B cell (primary cell): ENCODE results near the gene YIPF4. TPM values are rescaled to one million over a fixed set of nuclear protein-coding genes. Genes with fewer than 3 reads are reported as not detected.

Experiments
- ATAC-seq: fragments of 200-7000 bp; cut with Tn5 transposase; one replicate; pipeline ENCODE4 v1.10.0; 2021; ENCODE audit warnings: low read depth, mild to moderate bottlenecking, moderate number of reproducible peaks, moderate library complexity
- CTCF ChIA-PET: fragments of 350-600 bp; sonication (Branson Sonifier 250); formaldehyde crosslinking; loops from one replicate; lab custom pipeline; 2021; ENCODE audit warnings: antibody characterized with exemption, inconsistent platforms; lab: Charles Lee
- POLR2A ChIA-PET: fragments of 350-600 bp; sonication (Branson Sonifier 250); formaldehyde crosslinking; loops from one replicate; lab custom pipeline; 2021; ENCODE audit warnings: antibody characterized with exemption; lab: Charles Lee
- DNase-seq: peaks from one replicate; pipeline ENCODE4 v3.0.0; 2013
- H2AFZ ChIP-seq: 2 replicates; pipeline ENCODE4 v1.6.1; 2012; ENCODE audit warnings: mild to moderate bottlenecking, low read depth, low read length; ENCODE audit not compliant: insufficient read depth, poor library complexity, severe bottlenecking
- H3K27ac ChIP-seq, 2 donors: 1 replicate in 1 of 2; 2 replicates in 1 of 2; pipeline ENCODE4 v1.5.1; 2012 to 2013; ENCODE audit warnings: low read length in 2 of 2, mild to moderate bottlenecking in 2 of 2, moderate library complexity in 1 of 2
- H3K27me3 ChIP-seq, 4 experiments: fragments of 200-600 bp in 1 of 4; sonication (generic) in 1 of 4; replicated peaks in 1 of 4; 1 replicate in 2 of 4; 2 replicates in 2 of 4; pipeline versions ENCODE4 v1.6.1 to v1.7.0; 2013 to 2016; ENCODE audit warnings: low read length in 3 of 4, mild to moderate bottlenecking in 2 of 4, mixed read lengths in 1 of 4, moderate library complexity in 1 of 4; ENCODE audit not compliant: insufficient read depth in 4 of 4, control insufficient read depth in 3 of 4; ENCODE audit errors: control extremely low read depth in 1 of 4
- H3K36me3 ChIP-seq, 2 experiments: replicated peaks in 1 of 2; 1 replicate in 1 of 2; 2 replicates in 1 of 2; pipeline versions ENCODE4 v1.6.1 to v1.7.1; 2013; ENCODE audit warnings: low read length in 1 of 2; ENCODE audit not compliant: insufficient read depth in 2 of 2, control insufficient read depth in 1 of 2; ENCODE audit errors: control extremely low read depth in 1 of 2, extremely low read depth in 1 of 2
- H3K4me1 ChIP-seq, 2 donors: fragments of 200-600 bp in 1 of 2; sonication (generic) in 1 of 2; 1 replicate in 1 of 2; 2 replicates in 1 of 2; pipeline versions ENCODE4 v1.5.1 to v1.6.1; 2013 to 2017; ENCODE audit warnings: low read length in 2 of 2; ENCODE audit not compliant: control insufficient read depth in 2 of 2, insufficient read depth in 2 of 2
- H3K4me2 ChIP-seq: replicated peaks from 2 replicates; pipeline ENCODE3; 2012; ENCODE audit warnings: mild to moderate bottlenecking, low read depth, low read length; ENCODE audit not compliant: poor library complexity, severe bottlenecking
- H3K4me3 ChIP-seq, 5 experiments: fragments of 200-600 bp in 1 of 5; sonication (generic) in 1 of 5; 1 replicate in 3 of 5; 2 replicates in 2 of 5; pipeline versions ENCODE4 v1.5.1 to v1.7.0; 2011 to 2016; ENCODE audit warnings: low read length in 4 of 5, mild to moderate bottlenecking in 4 of 5, low read depth in 2 of 5, control low read depth in 1 of 5, moderate library complexity in 1 of 5; ENCODE audit not compliant: insufficient read depth in 1 of 5; ENCODE audit errors: control extremely low read depth in 1 of 5, extremely low read depth in 1 of 5
- H3K79me2 ChIP-seq: fragments of 200-600 bp; sonication (generic); one replicate; pipeline ENCODE4 v1.6.0; 2016; ENCODE audit warnings: low read length; ENCODE audit not compliant: control insufficient read depth, insufficient read depth
- H3K9ac ChIP-seq: fragments of 200-600 bp; sonication (generic); 2 replicates; pipeline ENCODE4 v1.6.1; 2017; ENCODE audit warnings: mild to moderate bottlenecking, low read length, moderate library complexity
- H3K9me3 ChIP-seq, 3 donors: one replicate each; pipeline versions ENCODE4 v1.6.1 to v1.7.1; 2013; ENCODE audit warnings: low read length in 2 of 3; ENCODE audit not compliant: control insufficient read depth in 2 of 3, insufficient read depth in 1 of 3; ENCODE audit errors: control extremely low read depth in 1 of 3
- H4K20me1 ChIP-seq: 2 replicates; pipeline ENCODE4 v1.6.0; 2012; ENCODE audit warnings: mild to moderate bottlenecking, low read length; ENCODE audit not compliant: insufficient read depth, control insufficient read depth, poor library complexity, severe bottlenecking
- H3K27ac Mint-ChIP-seq: one replicate; pipeline ENCODE4 v1.8.0; 2021; ENCODE audit warnings: mixed read lengths
- H3K27me3 Mint-ChIP-seq: one replicate; pipeline ENCODE4 v1.8.0; 2021; ENCODE audit warnings: mixed read lengths
- H3K4me1 Mint-ChIP-seq: one replicate; pipeline ENCODE4 v1.8.0; 2021; ENCODE audit warnings: mixed read lengths
- H3K4me3 Mint-ChIP-seq: one replicate; pipeline ENCODE4 v1.8.0; 2021; ENCODE audit warnings: mixed read lengths
- H3K9me3 Mint-ChIP-seq: one replicate; pipeline ENCODE4 v1.8.0; 2022; ENCODE audit warnings: mixed read lengths; ENCODE audit not compliant: insufficient read depth
- EZH2 ChIP-seq: IDR thresholded peaks from 2 replicates; pipeline ENCODE4 v1.6.1; 2012; ENCODE audit warnings: borderline replicate concordance, low read depth, mild to moderate bottlenecking, moderate library complexity, low read length; ENCODE audit not compliant: insufficient read depth, poor library complexity, severe bottlenecking
- WGBS: methylation state at CpG from one replicate; pipeline ENCODE4 v1.1.5; 2013; ENCODE audit warnings: missing lambda C conversion rate; ENCODE audit not compliant: insufficient coverage; 5-methylcytosine and 5-hydroxymethylcytosine counted together
- intact Hi-C: fragments of 100-400 bp; cut with micrococcal nuclease; formaldehyde crosslinking; loops from one replicate; pipeline ENCODE4 v1.10.0; 2022
- polyA plus RNA-seq: library from polyadenylated mRNA; depleted of rRNA; stranded (reverse); fragments of >200 nt; gene quantifications from 2 replicates; pipeline ENCODE4 v1.2.3, GENCODE V29; 2012
- total RNA-seq, 2 donors: library from RNA; stranded (reverse); fragments of 120-200 nt in 1 of 2; gene quantifications; 1 replicate in 1 of 2; 2 replicates in 1 of 2; pipeline versions ENCODE4 v1.2.3 to v1.2.4, GENCODE V29; 2013 to 2022
- TF ChIP-seq, protein P1 (sequence below): fragments of 200-600 bp; IDR thresholded peaks from one replicate; pipeline ENCODE4 v1.8.0; 2022; ENCODE audit warnings: antibody characterized with exemption, mild to moderate bottlenecking

YIPF4 gene
- total and polyA plus RNA-seq, 2 donors (not counting 1 experiment from before 2014, with no cell fraction given): 3.4 to 42.4 TPM

DNA sequence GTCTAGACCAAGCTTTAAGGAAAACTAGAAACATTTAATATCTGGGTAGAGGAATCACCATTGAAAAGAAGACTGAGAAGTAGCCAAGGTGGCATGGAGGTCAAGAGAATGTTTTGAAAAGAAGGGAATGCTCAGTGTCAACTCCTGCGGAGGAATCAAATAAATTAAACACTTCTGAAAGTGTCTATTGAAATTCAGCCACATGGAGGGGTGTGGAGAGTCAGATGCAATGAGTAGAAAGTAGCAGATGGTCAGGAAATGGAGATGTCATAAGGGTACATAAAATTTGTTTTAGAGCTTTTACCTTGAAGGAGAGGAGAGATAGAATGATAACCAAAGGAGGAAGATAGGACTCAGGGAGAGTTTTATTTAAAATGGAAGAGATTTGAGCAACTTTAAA, 48.1 kb upstream of the YIPF4 start:
- no peak overlapping the region for H3K9ac ChIP-seq
- no peak overlapping the region for H3K4me2 ChIP-seq
- H3K4me1 ChIP-seq: no peaks in the 10 kb centered on the region
- Mint-ChIP-seq H3K27ac (no peak overlapping the region), H3K27me3 (no peaks in the 10 kb centered on the region), H3K4me1 (no peaks in the 10 kb centered on the region), H3K4me3 (no peak overlapping the region), H3K9me3 (no peaks in the 10 kb centered on the region)
- TF ChIP-seq EZH2: no peak
- TF ChIP-seq, protein P1, sequence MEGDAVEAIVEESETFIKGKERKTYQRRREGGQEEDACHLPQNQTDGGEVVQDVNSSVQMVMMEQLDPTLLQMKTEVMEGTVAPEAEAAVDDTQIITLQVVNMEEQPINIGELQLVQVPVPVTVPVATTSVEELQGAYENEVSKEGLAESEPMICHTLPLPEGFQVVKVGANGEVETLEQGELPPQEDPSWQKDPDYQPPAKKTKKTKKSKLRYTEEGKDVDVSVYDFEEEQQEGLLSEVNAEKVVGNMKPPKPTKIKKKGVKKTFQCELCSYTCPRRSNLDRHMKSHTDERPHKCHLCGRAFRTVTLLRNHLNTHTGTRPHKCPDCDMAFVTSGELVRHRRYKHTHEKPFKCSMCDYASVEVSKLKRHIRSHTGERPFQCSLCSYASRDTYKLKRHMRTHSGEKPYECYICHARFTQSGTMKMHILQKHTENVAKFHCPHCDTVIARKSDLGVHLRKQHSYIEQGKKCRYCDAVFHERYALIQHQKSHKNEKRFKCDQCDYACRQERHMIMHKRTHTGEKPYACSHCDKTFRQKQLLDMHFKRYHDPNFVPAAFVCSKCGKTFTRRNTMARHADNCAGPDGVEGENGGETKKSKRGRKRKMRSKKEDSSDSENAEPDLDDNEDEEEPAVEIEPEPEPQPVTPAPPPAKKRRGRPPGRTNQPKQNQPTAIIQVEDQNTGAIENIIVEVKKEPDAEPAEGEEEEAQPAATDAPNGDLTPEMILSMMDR: no peak
- ChIA-PET POLR2A (no interaction called here), CTCF (no interaction called here)
- H3K9me3 ChIP-seq: no peaks in the 10 kb centered on the region
- no peaks in the 10 kb centered on the region for H4K20me1 ChIP-seq
- WGBS: 100% methylated on average over 1 of the region's 1 CpG
- H3K36me3 ChIP-seq: peaks cover 0 to 8% of the 10 kb centered on the region in 2 experiments
- no peaks in the 10 kb centered on the region for H3K27me3 ChIP-seq
- H3K27ac ChIP-seq: no peak overlapping the region
- no peak for DNase-seq
- H3K79me2 ChIP-seq: no peaks in the 10 kb centered on the region
- no peak for ATAC-seq
- H2AFZ ChIP-seq: no peak overlapping the region
- no peak overlapping the region for H3K4me3 ChIP-seq
- intact Hi-C loops: no loop called here

- Histone ChIP-seq H2AFZ (no peak overlapping the region), H3K79me2 (no peaks in the 10 kb centered on the region), H3K36me3 (peaks cover 0 to 4% of the 10 kb centered on the region in 2 experiments), H4K20me1 (no peaks in the 10 kb centered on the region), H3K27me3 (no peaks in the 10 kb centered on the region), H3K4me2 (no peak overlapping the region), H3K4me1 (no peaks in the 10 kb centered on the region), H3K9ac (no peak overlapping the region), H3K9me3 (no peaks in the 10 kb centered on the region), H3K27ac (no peak overlapping the region), H3K4me3 (no peak overlapping the region)
- WGBS: no CpG with 5 or more reads among the region's 4 CpGs
- H3K27ac Mint-ChIP-seq: no peak overlapping the region
- TF ChIP-seq, protein P1: no peak
- no peak for TF ChIP-seq EZH2
- H3K4me3 Mint-ChIP-seq: no peak overlapping the region
- ATAC-seq (no peak), DNase-seq (no peak)
- H3K9me3 Mint-ChIP-seq: no peaks in the 10 kb centered on the region
- ChIA-PET POLR2A (no interaction called here), CTCF (no interaction called here)
- no peaks in the 10 kb centered on the region for H3K4me1 Mint-ChIP-seq
- no peaks in the 10 kb centered on the region for H3K27me3 Mint-ChIP-seq
- intact Hi-C loops: no loop called here
Observed at GRCh38 chr2:32231959-32232358, 45.7 kb upstream of the YIPF4 start.
